Stimulated activated CD8-positive, alpha-beta memory T cell treated with anti-CD3 and anti-CD28 coated beads, Interleukin-15, amount 100 ng/mL, for 48 hours (primary cell): ENCODE measurements around the gene ARL13B.
"Not testable (repeated sequence)": the region's sequence is repeated elsewhere in the genome, so short reads cannot be mapped to it uniquely, and the experiment has no call there.

Source experiments
- DNase-seq, 2 donors: peaks; one replicate each; pipeline ENCODE4 v3.0.0-alpha.2; 2020; ENCODE audit warnings: low read depth in 2 of 2

Gene ARL13B

GRCh38 chr3:94001191-94001590 lies 21.2 kb downstream of the ARL13B start:
- no peak for DNase-seq

- DNase-seq: no peak
Measured at GRCh38 chr3:94001827-94002495, 22.0 kb downstream of the ARL13B start.

GRCh38 chr3:94004301-94004910 lies 24.5 kb downstream of the ARL13B start:
- no peak for DNase-seq

GRCh38 chr3:94008253-94008652 lies 28.3 kb downstream of the ARL13B start:
- DNase-seq: no peak

- DNase-seq: no peak
Measured at GRCh38 chr3:94009608-94010007, 29.7 kb downstream of the ARL13B start.

- no peak for DNase-seq
Measured at GRCh38 chr3:94011233-94011711, 31.3 kb downstream of the ARL13B start.

GRCh38 chr3:94012185-94012584 lies 32.2 kb downstream of the ARL13B start:
- no peak for DNase-seq

- DNase-seq: no peak
Measured at GRCh38 chr3:94015025-94015424, 35.1 kb downstream of the ARL13B start.

- DNase-seq: no peak
Measured at GRCh38 chr3:94019659-94020058, 39.7 kb downstream of the ARL13B start.

GRCh38 chr3:94020293-94020692 lies 40.3 kb downstream of the ARL13B start:
- DNase-seq: no peak

- no peak for DNase-seq
Measured at GRCh38 chr3:94024385-94024784, 44.4 kb downstream of the ARL13B start.

GRCh38 chr3:94026623-94027022 lies 46.7 kb downstream of the ARL13B start:
- DNase-seq: no peak

- no peak for DNase-seq
Measured at GRCh38 chr3:94028093-94028837, 48.3 kb downstream of the ARL13B start, which contains the start of gene STX19. Gene STX19 (minus strand): TSS chr3:94028597. CDS start chr3:94015269, 13,328 bp downstream.

GRCh38 chr3:94036909-94037507 lies 57.1 kb downstream of the ARL13B start:
- DNase-seq: no peak

GRCh38 chr3:94043285-94043684 lies 63.3 kb downstream of the ARL13B start:
- no peak for DNase-seq

- DNase-seq: not testable (repeated sequence)
Measured at GRCh38 chr3:94044100-94044936, 64.4 kb downstream of the ARL13B start.

- DNase-seq: no peak
Measured at GRCh38 chr3:94046533-94046932, 66.6 kb downstream of the ARL13B start.

GRCh38 chr3:94049267-94049666 lies 69.3 kb downstream of the ARL13B start:
- no peak for DNase-seq

- no peak for DNase-seq
Measured at GRCh38 chr3:94050546-94050945, 70.6 kb downstream of the ARL13B start.

GRCh38 chr3:94061297-94061696 lies 81.3 kb downstream of the ARL13B start:
- DNase-seq: no peak
